Thyroid gland (tissue), 4 donors: ENCODE measurements around the gene TMEM132C.

Source experiments
- CTCF ChIP-seq, 6 experiments: fragments of 200-600 bp in 3 of 6; fragments of 450-650 bp in 3 of 6; sonication (generic) in 3 of 6; IDR thresholded peaks; one replicate each; pipeline ENCODE4 v1.5.1; 2016 to 2019; ENCODE audit warnings: antibody characterized with exemption in 6 of 6, mild to moderate bottlenecking in 2 of 6, inconsistent platforms in 1 of 6, moderate library complexity in 1 of 6
- POLR2A ChIP-seq, 2 donors: fragments of 450-650 bp; IDR thresholded peaks; one replicate each; pipeline ENCODE4 v1.6.1; 2017; ENCODE audit warnings: antibody characterized with exemption in 2 of 2, mild to moderate bottlenecking in 2 of 2, moderate library complexity in 1 of 2

GRCh38 chr12:128753438-128753837 lies 486.5 kb downstream of the TMEM132C start:
- TF ChIP-seq CTCF (IDR thresholded peaks at IDR 0.05) (no peak), POLR2A (IDR thresholded peaks at IDR 0.05) (no peak)
